Measurements from ENCODE around the gene RPUSD4.

DNA sequence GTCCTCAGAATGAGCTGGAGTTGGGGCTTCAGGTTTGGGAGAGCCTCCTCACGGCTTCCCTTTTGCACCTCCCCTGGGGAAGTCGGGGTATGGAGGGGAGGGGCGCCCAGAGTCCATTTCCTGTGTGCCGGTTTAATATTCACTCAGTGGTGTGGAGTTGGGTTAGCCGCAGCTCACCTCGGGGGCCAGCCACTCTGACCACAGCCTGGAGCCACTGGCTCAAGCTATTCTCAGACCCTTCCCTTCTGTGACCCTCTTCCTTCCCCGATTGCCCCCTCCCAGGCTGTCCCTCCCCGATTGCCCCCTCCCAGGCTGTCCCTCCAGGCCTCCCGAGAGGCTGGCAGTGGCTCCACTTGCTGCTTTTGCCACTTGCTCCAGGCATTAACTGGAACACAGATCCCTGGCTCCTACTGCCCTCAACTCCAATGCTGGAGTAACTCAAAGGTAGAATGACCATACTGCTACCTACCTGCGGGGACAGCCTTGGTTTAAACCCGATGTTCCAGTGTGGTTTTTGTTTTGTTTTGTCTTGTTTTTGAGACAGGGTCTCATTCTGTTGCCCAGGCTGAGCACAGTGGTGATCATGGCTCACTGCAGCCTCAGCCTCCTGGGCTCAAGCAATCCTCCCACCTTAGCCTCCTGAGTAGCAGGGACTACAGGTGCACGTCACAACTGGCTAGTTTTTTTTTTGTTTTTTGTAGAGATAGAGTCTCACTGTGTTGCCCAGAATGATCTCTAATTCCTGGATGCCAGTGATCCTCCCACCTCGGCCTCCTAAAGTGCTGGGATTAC is 29.3 kb downstream of the RPUSD4 start:
- TF ChIP-seq SNIP1 (IDR thresholded peaks at IDR 0.05; ENCODE audit: low read depth) (no peak), NRF1 (conservative IDR thresholded peaks at IDR 0.05 in 1 of 2, IDR thresholded peaks at IDR 0.05 in 1 of 2) (no peak), SMARCC2 (IDR thresholded peaks at IDR 0.05; ENCODE audit: low read depth) (no peak), ZKSCAN3 (CRISPR knock-in tag; IDR thresholded peaks at IDR 0.05) (no peak)
- TF ChIP-seq, protein P1, sequence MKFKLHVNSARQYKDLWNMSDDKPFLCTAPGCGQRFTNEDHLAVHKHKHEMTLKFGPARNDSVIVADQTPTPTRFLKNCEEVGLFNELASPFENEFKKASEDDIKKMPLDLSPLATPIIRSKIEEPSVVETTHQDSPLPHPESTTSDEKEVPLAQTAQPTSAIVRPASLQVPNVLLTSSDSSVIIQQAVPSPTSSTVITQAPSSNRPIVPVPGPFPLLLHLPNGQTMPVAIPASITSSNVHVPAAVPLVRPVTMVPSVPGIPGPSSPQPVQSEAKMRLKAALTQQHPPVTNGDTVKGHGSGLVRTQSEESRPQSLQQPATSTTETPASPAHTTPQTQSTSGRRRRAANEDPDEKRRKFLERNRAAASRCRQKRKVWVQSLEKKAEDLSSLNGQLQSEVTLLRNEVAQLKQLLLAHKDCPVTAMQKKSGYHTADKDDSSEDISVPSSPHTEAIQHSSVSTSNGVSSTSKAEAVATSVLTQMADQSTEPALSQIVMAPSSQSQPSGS (CRISPR knock-in tag; IDR thresholded peaks at IDR 0.05) = no peak
- TF ChIP-seq, protein P2, sequence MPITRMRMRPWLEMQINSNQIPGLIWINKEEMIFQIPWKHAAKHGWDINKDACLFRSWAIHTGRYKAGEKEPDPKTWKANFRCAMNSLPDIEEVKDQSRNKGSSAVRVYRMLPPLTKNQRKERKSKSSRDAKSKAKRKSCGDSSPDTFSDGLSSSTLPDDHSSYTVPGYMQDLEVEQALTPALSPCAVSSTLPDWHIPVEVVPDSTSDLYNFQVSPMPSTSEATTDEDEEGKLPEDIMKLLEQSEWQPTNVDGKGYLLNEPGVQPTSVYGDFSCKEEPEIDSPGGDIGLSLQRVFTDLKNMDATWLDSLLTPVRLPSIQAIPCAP (CRISPR knock-in tag; IDR thresholded peaks at IDR 0.05; ENCODE audit: borderline replicate concordance) = no peak

Data from K562 (cell line).